Measurements from ENCODE around the gene KCNIP4.
A peak's percentile ranks its signal among the peaks of the same experiment; 100 is the strongest.

KCNIP4 gene

DNA sequence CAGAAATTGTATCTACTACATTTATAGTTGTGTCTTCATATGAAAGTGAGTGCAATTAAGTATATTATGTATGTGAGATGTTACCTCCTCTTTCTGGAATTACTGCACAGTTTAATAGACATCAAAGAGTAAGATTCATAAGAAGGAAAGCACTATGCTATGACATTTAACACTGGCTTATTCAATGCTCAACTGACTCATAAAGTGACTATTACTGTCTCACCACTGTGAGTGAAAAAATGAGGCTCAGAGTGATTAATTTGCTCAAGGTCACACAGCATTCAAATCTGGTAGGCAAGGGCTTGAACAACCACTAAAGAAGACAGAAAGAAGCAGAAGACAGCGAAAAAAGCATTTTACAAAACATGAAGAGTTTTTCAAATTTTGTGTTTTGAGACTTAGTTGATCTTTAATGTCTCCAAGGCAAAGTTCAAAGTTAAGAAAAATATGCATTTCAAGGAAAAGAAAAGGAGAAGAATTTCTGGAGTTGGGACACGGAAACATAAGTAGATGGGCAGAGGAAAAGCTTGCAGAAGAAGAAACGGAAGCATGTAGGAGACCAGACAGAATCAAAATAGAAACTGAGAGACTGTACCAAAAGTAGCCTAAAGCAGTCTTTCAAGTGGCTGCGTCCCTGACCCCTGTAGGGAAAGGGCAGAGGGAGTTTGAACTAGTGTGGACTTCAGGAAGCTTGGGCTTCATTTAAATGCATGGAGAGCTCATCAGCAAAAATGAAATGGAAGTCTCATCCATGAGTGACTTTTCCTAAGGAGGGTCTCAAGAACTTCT, 66.3 kb downstream of the KCNIP4 start:
- H3K4me3 ChIP-seq (replicated peaks; ENCODE audit: low read depth, low read length) = no peak overlapping the region
- DNase-seq (ENCODE audit: extremely low read depth, low read depth) = no peak
- TF ChIP-seq, protein P1, sequence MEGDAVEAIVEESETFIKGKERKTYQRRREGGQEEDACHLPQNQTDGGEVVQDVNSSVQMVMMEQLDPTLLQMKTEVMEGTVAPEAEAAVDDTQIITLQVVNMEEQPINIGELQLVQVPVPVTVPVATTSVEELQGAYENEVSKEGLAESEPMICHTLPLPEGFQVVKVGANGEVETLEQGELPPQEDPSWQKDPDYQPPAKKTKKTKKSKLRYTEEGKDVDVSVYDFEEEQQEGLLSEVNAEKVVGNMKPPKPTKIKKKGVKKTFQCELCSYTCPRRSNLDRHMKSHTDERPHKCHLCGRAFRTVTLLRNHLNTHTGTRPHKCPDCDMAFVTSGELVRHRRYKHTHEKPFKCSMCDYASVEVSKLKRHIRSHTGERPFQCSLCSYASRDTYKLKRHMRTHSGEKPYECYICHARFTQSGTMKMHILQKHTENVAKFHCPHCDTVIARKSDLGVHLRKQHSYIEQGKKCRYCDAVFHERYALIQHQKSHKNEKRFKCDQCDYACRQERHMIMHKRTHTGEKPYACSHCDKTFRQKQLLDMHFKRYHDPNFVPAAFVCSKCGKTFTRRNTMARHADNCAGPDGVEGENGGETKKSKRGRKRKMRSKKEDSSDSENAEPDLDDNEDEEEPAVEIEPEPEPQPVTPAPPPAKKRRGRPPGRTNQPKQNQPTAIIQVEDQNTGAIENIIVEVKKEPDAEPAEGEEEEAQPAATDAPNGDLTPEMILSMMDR (IDR thresholded peaks at IDR 0.05; ENCODE audit: low read depth, low read length, missing control alignments) = no peak

DNA sequence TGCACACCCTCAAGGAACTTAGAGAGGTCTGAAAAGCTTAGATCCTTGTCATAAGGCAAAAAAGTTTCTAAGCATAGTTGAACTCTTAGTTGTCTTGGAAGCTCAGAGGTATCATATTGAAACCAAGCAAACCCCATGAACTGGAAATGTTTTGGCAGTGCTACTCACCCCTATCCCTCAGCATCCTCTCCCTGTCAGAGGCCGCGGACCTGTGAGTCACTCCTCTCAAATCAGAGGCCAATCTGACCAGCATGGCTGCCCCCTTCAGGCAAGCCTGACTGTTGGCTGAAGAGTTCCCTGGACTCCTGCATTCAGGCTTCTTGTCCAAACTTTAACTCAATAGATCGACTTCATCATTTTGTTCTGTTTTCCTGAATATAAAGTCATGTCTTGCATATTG, 69.4 kb downstream of the KCNIP4 start:
- TF ChIP-seq, protein P1 (IDR thresholded peaks at IDR 0.05; ENCODE audit: low read depth, low read length, missing control alignments) = peak; percentile 31
- no peak for DNase-seq (ENCODE audit: extremely low read depth, low read depth)
- H3K4me3 ChIP-seq (replicated peaks; ENCODE audit: low read depth, low read length) = no peak overlapping the region

DNA sequence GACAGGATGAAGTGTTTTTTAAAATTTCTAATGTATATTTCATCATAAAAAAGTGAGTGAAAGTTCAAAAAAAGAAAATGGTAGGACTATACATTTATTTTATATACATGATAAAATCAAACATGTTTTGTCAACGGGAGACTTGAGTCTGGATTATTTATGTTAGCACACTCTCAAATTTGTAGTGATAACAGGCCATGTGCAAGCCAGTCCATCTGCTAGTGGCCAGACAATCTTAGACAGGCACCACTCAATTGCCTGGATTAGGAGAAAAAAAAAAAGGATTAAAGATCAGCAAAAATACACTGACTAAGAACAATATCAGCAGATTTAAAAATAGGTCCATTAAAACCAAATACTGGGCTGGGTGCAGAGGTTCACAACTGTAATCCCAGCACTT, 71.9 kb downstream of the KCNIP4 start:
- no peak for DNase-seq (ENCODE audit: extremely low read depth, low read depth)
- no peak overlapping the region for H3K4me3 ChIP-seq (replicated peaks; ENCODE audit: low read depth, low read length)
- TF ChIP-seq, protein P1 (IDR thresholded peaks at IDR 0.05; ENCODE audit: low read depth, low read length, missing control alignments) = no peak

DNA sequence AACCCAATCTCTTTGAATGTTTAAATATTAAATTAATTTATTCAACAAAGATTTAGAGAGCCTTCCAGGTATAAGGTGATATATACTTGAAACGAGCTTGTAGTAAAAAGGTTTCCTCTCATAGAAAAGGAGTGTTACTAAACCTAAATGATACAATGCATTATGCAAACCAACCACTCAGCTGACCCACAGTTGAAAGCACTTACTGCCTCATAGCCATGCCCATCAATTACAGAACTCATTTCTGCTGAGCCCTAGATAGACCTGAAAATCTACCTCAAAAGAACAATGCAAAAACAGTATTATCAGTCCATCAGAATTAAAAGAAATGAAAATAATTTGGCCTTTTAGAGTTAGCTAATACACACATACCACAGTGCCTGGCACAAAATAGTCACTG, 75.4 kb downstream of the KCNIP4 start:
- TF ChIP-seq, protein P1 (IDR thresholded peaks at IDR 0.05; ENCODE audit: low read depth, low read length, missing control alignments) = no peak
- DNase-seq (ENCODE audit: extremely low read depth, low read depth) = no peak
- H3K4me3 ChIP-seq (replicated peaks; ENCODE audit: low read depth, low read length) = no peak overlapping the region

DNA sequence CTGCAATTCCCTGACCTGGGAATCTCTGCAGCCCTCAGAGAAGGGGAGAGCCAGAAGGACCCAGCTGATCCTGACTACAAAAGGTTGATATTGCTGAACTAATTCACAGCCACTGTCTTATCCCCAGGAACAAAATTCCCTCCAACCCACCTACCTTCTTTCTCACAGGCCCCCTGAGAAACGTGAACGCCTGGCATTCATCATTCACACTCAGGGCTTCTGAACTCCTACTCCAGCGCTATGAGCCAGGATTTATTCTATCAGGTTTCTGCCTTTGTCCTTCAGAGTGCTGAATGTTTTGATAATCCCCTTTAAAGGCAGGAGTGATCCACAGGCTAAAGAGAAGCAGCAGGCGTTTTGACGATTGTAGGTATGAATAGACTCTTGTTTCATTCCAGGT, 76.5 kb downstream of the KCNIP4 start:
- no peak overlapping the region for H3K4me3 ChIP-seq (replicated peaks; ENCODE audit: low read depth, low read length)
- DNase-seq (ENCODE audit: extremely low read depth, low read depth) = no peak
- TF ChIP-seq, protein P1 (IDR thresholded peaks at IDR 0.05; ENCODE audit: low read depth, low read length, missing control alignments) = no peak

DNA sequence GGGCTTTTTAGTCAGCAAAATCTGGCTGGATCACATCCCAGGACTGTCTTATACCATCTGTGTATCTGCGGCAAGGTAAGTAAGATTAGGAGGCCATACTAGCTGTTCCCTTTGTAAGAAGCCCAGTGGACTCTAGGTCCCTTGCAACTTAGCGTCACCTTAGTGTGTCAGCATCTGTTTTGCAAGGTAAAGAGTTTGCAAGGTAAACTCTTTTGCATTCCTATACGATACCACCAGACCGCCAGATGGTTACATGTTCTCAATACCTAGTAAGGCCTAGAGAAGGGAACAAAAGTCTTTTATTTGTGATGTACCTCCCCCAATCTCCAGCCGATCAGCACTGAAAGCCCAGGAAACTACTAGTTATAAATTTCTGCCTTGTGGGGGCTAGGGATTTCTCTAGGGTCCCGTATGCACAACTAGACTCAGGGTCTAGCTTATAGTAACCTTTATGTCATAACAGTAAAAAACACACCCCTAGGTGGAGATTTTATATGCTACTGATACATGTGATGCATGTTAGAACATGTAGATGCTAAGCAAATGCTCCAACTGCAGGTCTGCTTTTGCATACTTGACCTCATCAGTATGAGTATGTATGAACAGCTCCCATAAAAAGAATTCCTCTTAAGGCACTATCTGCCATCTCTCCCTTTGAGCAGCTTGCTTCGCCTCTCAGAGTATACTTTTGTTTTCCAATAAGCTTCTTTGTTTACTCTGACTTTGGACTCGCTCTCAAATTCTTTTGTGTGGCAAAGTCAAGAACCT, 78.4 kb downstream of the KCNIP4 start:
- TF ChIP-seq, protein P1 (IDR thresholded peaks at IDR 0.05; ENCODE audit: low read depth, low read length, missing control alignments) = no peak
- no peak for DNase-seq (ENCODE audit: extremely low read depth, low read depth)
- no peak overlapping the region for H3K4me3 ChIP-seq (replicated peaks; ENCODE audit: low read depth, low read length)
